Suprapubic skin (tissue), 4 donors: ENCODE measurements around the gene SCAP. TPM values are rescaled to one million over a fixed set of nuclear protein-coding genes. Genes with fewer than 3 reads are reported as not detected.
"Not testable (repeated sequence)": the region's sequence is repeated elsewhere in the genome, so short reads cannot be mapped to it uniquely, and the experiment has no call there.

Experiments
- DNase-seq, 2 donors: peaks; one replicate each; pipeline ENCODE4 v3.0.0-alpha.2; 2019; ENCODE audit warnings: low spot score in 2 of 2
- H3K27ac ChIP-seq: fragments of 200-600 bp; sonication (generic); one replicate; pipeline ENCODE4 v1.5.1; 2019
- H3K27me3 ChIP-seq: fragments of 200-600 bp; sonication (generic); one replicate; pipeline ENCODE4 v1.5.1; 2019
- H3K36me3 ChIP-seq: fragments of 200-600 bp; sonication (generic); one replicate; pipeline ENCODE4 v1.5.1; 2019
- H3K4me1 ChIP-seq: fragments of 200-600 bp; sonication (generic); one replicate; pipeline ENCODE4 v1.5.1; 2019
- H3K4me3 ChIP-seq: fragments of 200-600 bp; sonication (generic); one replicate; pipeline ENCODE4 v1.5.1; 2019; ENCODE audit warnings: mild to moderate bottlenecking
- H3K9me3 ChIP-seq: fragments of 200-600 bp; sonication (generic); one replicate; pipeline ENCODE4 v1.5.1; 2019
- EP300 ChIP-seq: sonication (generic); formaldehyde crosslinking; IDR thresholded peaks from one replicate; pipeline ENCODE4 v1.6.1; 2017; ENCODE audit warnings: antibody characterized with exemption
- POLR2A ChIP-seq, 2 donors: fragments of 450-650 bp; IDR thresholded peaks; one replicate each; pipeline ENCODE4 v1.6.1; 2017; ENCODE audit warnings: antibody characterized with exemption in 2 of 2, mild to moderate bottlenecking in 2 of 2, moderate library complexity in 2 of 2
- POLR2AphosphoS5 ChIP-seq, 3 donors: sonication (generic); formaldehyde crosslinking; IDR thresholded peaks; one replicate each; pipeline ENCODE4 v1.6.1; 2017; ENCODE audit warnings: antibody characterized with exemption in 3 of 3
- WGBS: methylation state at CpG from one replicate; pipeline ENCODE4 v1.1.5; 2018; 5-methylcytosine and 5-hydroxymethylcytosine counted together
- total RNA-seq, 4 donors: library from RNA; depleted of rRNA; stranded (reverse); fragments of >200 nt; gene quantifications; one replicate each; pipeline ENCODE4 v1.1.0, GENCODE V29; 2016
- TF ChIP-seq, protein P1 (sequence below), 2 donors: fragments of 200-600 bp in 1 of 2; fragments of 450-650 bp in 1 of 2; sonication (generic) in 1 of 2; IDR thresholded peaks; one replicate each; pipeline ENCODE4 v1.5.1; 2016 to 2019; ENCODE audit warnings: antibody characterized with exemption in 2 of 2, mild to moderate bottlenecking in 1 of 2, moderate library complexity in 1 of 2

The SCAP gene
- total RNA-seq, 4 donors from 2014 or later, result 142 to 195 (median 151) TPM

DNA sequence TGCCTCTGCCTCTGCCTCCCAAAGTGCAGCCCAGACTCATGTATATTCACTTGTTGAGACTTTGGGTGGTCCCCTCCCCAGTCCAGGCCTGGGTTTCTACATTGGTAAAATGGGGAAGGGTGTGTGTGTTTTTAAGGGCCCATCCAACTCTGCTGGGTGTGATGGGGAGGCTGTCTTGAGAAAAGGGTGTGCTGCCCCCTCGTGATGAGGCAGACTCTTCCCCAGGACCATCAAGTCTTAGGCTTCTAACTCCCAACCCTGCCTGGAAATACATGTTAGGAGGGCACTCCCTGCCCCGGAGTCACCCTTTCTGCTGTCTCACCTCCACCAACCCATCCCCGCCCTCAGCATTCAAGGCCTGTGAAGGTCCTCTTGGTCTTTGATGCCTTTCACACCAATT lies 99.3 kb downstream of the SCAP start:
- TF ChIP-seq, protein P1, sequence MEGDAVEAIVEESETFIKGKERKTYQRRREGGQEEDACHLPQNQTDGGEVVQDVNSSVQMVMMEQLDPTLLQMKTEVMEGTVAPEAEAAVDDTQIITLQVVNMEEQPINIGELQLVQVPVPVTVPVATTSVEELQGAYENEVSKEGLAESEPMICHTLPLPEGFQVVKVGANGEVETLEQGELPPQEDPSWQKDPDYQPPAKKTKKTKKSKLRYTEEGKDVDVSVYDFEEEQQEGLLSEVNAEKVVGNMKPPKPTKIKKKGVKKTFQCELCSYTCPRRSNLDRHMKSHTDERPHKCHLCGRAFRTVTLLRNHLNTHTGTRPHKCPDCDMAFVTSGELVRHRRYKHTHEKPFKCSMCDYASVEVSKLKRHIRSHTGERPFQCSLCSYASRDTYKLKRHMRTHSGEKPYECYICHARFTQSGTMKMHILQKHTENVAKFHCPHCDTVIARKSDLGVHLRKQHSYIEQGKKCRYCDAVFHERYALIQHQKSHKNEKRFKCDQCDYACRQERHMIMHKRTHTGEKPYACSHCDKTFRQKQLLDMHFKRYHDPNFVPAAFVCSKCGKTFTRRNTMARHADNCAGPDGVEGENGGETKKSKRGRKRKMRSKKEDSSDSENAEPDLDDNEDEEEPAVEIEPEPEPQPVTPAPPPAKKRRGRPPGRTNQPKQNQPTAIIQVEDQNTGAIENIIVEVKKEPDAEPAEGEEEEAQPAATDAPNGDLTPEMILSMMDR (IDR thresholded peaks at IDR 0.05), result no peak
- no peak for TF ChIP-seq EP300
- TF ChIP-seq POLR2AphosphoS5 (IDR thresholded peaks at IDR 0.05), result no peak
- no peak for TF ChIP-seq POLR2A (IDR thresholded peaks at IDR 0.05)
- Histone ChIP-seq H3K36me3 (no peaks in the 10 kb centered on the region), H3K9me3 (no peaks in the 10 kb centered on the region), H3K27ac (no peak overlapping the region), H3K4me3 (no peak overlapping the region), H3K27me3 (no peaks in the 10 kb centered on the region), H3K4me1 (peaks cover 10% of the 10 kb centered on the region)
- no peak for DNase-seq
- 86% methylated on average over 3 of the region's 3 CpGs for WGBS

DNA sequence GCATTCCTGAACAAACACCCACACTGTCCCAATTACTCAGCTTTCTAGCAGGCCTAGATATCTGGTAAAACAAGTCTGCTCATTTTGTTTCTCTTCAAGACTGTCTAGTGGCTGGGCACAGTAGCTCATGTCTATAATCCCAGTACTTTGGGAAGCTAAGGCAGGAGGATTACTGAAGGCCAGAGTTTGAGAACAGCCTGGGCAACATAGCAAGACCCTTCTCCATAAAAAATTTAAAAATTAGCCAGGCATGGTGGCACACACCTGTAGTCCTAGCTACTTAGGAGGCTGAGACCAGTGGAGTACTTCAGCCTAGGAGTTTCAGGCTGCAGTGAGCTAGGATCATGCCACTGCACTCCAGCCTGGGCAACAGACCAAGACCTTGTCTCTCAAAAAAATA lies 101.2 kb downstream of the SCAP start:
- no peak for TF ChIP-seq POLR2AphosphoS5 (IDR thresholded peaks at IDR 0.05)
- TF ChIP-seq EP300, result no peak
- TF ChIP-seq, protein P1 (IDR thresholded peaks at IDR 0.05), result no peak
- DNase-seq, result no peak

DNA sequence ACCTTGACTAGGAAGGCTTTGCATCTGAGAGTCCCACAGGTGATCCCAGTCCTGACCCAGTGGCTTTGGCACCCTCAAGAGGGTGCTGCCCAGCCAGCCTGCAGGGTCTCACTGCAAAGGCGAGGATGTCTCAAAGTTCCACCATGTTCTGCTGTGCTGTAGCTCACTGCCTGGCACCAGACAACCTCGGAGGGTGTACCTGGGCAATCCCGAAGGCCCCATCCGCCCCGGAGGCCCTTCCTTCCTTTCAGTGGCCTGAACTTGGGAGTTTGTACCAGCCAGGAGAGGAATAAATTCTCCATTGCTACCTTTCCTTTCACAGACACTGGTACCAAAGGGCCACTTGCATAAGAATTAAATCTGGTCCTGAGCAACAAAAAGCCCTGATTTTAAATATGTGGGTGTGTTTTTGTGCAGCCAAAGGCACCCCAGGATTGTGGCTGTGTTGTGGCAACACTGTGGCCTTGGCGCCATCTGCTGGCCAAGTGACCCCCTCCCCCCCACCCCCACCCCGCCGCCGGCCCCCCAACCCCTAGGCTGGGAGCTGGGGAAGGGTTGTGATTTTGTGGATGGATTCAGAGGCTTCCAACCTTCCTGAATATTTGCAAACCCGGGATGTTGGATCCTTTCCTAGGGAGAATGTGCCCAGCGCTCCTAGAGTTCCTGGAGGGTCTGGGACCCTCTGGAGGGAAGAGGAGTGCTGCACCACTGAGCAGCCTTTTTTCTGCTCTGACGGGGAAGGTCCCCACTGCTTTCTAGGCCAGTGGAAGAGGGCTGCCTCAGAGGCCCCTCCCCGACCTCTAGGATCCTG lies 104.6 kb downstream of the SCAP start:
- H3K4me3 ChIP-seq, result no peak overlapping the region
- no peak for DNase-seq
- H3K27me3 ChIP-seq, result no peaks in the 10 kb centered on the region
- WGBS, result 42% methylated on average over 8 of the region's 13 CpGs
- TF ChIP-seq, protein P1 (IDR thresholded peaks at IDR 0.05), result peak in 1 of 2 donors; percentile 48
- TF ChIP-seq POLR2AphosphoS5 (IDR thresholded peaks at IDR 0.05), result no peak
- peaks cover 3% of the 10 kb centered on the region for H3K4me1 ChIP-seq
- no peaks in the 10 kb centered on the region for H3K36me3 ChIP-seq
- H3K27ac ChIP-seq, result no peak overlapping the region
- H3K9me3 ChIP-seq, result no peaks in the 10 kb centered on the region

More for the DNA sequence above, 101.2 kb downstream of the SCAP start:
- H3K4me3 ChIP-seq, result no peak overlapping the region
- H3K9me3 ChIP-seq, result no peaks in the 10 kb centered on the region
- H3K27me3 ChIP-seq, result no peaks in the 10 kb centered on the region
- peaks cover 5% of the 10 kb centered on the region for H3K4me1 ChIP-seq
- no peak overlapping the region for H3K27ac ChIP-seq
- H3K36me3 ChIP-seq, result no peaks in the 10 kb centered on the region

DNA sequence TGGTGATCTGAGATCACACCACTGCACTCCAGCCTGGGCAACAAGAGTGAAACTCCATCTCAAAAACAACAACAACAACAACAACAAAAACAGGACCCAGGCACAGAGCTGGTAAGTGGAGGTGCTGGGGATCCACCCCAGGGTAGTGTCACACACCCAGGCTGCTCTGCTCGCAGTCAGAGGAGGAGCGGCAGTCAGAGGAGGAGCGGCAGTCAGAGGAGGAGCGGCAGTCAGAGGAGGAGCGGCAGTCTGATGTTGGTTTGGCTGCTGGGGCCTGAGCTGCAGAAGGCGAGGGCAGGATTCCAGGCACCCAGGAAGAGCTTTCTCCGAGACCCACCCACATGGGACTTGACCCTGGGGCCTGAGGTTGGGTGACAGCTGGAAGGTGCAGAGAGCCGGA lies 105.7 kb downstream of the SCAP start:
- H3K4me1 ChIP-seq, DNase-seq, H3K27me3 ChIP-seq, H3K36me3 ChIP-seq, H3K4me3 ChIP-seq, H3K27ac ChIP-seq, H3K9me3 ChIP-seq: not testable (repeated sequence)
- 85% methylated on average over 8 of the region's 8 CpGs for WGBS

DNA sequence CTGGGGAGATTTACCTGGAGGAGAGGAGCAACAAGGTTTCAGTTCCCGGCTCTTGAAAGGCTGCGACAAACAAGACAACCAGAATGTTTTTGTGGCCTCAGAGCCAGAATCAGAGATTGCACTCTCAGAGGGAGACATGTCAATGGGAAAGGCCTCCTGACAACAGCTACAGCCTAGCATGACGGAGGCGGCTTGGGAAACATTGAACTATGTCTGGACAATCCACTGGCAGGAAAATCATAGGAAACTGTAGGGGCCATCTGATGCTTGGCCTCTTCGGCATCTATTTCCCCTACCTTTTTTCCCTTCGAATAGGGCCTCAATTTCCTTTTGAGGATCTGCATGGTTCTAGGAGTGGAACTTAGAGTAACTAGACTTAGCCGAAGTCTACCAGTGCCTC lies 108.1 kb downstream of the SCAP start:
- TF ChIP-seq POLR2A (IDR thresholded peaks at IDR 0.05) (no peak), POLR2AphosphoS5 (IDR thresholded peaks at IDR 0.05) (no peak), EP300 (no peak)
- TF ChIP-seq, protein P1 (IDR thresholded peaks at IDR 0.05), result no peak
- no peak for DNase-seq
- 88% methylated on average over 7 of the region's 7 CpGs for WGBS

DNA sequence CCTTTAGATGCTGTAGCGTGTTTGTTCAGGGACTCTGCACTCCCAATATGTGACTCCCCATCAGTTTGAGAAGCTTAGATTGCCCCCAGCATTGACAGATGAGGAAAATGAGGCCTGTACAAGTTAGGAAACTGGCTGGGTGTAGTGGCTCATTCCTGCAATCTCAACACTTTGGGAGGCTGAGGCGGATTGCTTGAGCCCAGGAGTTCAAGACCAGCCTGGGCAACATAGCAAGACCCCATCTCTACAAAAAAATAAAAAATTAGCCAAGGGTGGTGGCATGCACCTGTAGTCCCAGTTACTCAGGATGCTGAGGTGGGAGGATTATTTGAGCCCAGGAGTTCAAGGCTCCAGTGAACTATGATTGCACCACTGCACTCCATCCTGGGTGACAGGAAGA lies 108.9 kb downstream of the SCAP start:
- no peak for DNase-seq
- WGBS, result 96% methylated on average over 2 of the region's 2 CpGs
- Histone ChIP-seq H3K27me3 (no peaks in the 10 kb centered on the region), H3K4me1 (peaks cover 13% of the 10 kb centered on the region), H3K27ac (no peak overlapping the region), H3K4me3 (no peak overlapping the region), H3K9me3 (no peaks in the 10 kb centered on the region), H3K36me3 (no peaks in the 10 kb centered on the region)
- TF ChIP-seq POLR2AphosphoS5 (IDR thresholded peaks at IDR 0.05), result no peak
- no peak for TF ChIP-seq EP300
- TF ChIP-seq, protein P1 (IDR thresholded peaks at IDR 0.05), result no peak
- no peak for TF ChIP-seq POLR2A (IDR thresholded peaks at IDR 0.05)

More for the DNA sequence above, 108.1 kb downstream of the SCAP start:
- Histone ChIP-seq H3K27me3 (no peaks in the 10 kb centered on the region), H3K4me3 (no peak overlapping the region), H3K36me3 (no peaks in the 10 kb centered on the region), H3K27ac (no peak overlapping the region), H3K9me3 (no peaks in the 10 kb centered on the region), H3K4me1 (peaks cover 6% of the 10 kb centered on the region)
